HG03457 (cell line): Measurements from ENCODE around the gene LDHB.
"Not testable (repeated sequence)": the region's sequence is repeated elsewhere in the genome, so short reads cannot be mapped to it uniquely, and the experiment has no call there.

Experiments
- ATAC-seq: cut with Tn5 transposase; IDR thresholded peaks from one replicate; pipeline ENCODE4 v1.9.1; 2021; ENCODE audit warnings: moderate number of reproducible peaks; ENCODE audit not compliant: unreplicated experiment

The LDHB gene

GRCh38 chr12:21614506-21614905 is 43.1 kb downstream of the LDHB start:
- no peak for ATAC-seq

DNA sequence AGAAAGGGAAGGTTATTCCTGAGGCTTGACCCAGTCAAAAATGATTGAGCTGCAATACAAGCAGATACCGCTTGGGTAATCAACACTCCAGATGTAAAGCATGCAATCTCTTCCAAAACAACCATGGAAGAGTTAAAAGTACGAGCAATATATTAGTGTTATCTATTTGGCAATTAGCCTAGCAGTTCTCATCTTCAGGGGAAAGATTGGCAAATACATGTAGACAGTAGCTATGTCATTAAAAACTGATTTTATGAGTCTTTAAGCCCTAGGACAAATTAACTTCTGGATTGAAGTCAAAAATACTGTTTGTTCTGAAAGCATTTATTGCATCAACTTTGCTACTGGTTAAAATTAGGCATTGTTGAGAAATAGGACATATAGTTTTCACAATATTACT is 43.7 kb downstream of the LDHB start:
- ATAC-seq: no peak

- ATAC-seq: no peak
Measured at GRCh38 chr12:21608196-21608595, 49.4 kb downstream of the LDHB start.

DNA sequence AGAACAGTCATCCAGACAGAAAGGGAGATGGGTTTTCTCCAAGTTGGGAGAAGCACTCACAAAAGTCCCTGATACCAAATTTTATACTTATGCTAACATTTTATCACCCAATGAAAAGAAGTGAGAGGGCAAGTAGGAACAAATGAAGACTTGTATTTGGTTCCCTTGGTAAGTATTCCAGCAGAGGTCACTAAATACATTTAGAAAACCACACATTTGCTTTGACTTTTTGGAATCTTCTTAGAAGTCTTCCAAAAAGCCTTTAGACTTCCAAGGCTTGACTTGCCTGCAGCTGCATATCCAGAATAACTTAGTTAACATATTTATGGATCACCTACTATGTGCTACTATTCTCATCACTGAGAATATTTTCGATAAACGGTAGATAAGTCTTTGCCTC is 49.9 kb downstream of the LDHB start:
- no peak for ATAC-seq

DNA sequence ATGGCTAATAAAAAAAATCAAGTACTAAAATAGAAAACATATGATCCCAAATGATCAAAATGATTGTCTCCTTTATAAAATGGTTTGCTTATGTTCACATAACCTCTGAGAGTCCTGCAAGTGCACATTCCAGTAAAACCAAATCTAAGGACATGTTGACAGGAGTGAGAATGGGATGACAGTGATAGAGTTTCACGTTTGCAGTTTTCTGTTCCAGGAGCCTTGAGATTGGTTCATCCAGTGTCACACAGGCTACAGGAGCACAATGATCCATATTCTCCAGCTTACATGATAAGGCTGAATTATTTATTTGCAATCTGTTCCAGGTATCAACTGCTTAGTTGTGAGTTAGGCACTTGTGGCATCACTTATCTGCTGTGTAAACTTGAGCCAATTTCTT is 51.5 kb downstream of the LDHB start:
- ATAC-seq: no peak

DNA sequence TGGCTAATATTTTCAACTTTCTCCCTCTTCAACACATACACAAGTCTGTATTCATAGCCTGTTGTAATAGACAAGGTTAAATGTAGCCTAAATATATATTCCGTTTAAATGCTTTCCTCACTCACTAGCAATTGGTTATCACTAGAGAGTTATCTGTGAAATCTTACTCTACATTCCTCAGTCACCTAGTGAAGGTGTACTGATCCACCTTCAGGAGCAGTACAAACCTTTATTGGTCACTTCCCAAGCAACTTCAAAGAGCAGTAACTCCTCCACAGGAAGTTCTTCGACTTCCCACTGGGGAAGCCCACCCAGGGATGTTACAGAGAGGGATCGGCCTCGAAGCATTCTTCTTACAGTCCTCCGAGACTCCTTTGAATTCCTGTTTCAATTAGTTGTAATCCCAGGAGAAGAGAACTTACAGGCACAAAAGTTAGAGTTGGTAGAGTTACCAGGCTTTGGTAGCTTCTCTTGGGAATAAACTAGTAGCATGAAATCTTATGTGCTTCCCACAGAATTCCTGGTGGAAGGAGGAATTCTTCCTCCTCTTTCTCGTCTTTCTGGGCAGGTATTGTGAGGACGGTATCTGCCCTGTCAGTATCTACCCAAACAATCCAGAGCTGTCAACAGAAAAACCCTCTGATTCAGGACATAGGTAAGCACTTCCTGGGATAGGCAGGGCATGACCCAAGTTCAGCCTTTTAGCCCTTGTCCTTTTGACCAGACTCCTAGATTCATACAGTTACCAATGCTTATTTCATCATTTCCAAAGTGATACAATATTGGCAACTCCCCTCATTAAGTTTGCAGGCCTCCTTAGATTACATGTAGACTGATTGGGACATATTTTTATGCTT is 53.2 kb downstream of the LDHB start, which contains the start of gene GYS2:
Gene GYS2 (minus strand): TSS at position 603 of the 857 bp plus-strand sequence. CDS start 255 bp downstream, at position 348.
- ATAC-seq: no peak

GRCh38 chr12:21602774-21603173 is 54.9 kb downstream of the LDHB start:
- ATAC-seq: no peak

DNA sequence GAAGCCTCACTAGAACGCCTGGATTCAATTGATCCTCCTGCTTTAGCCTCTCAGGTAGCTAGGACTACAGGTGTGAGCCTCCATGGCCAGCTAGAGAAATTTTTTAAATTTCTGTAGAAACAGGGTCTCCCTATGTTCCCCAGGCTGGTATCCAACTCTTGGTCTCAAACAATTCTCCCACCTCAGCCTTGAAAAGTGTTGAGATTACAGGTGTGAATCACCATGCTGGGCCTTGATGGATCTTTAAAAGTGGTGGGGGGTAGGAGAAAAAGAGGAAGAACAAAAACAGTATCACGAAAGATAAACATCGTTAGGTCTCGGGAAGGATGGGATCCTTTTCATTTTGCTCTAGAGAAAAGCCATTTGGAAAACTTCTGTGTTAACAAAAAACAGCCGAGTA is 57.4 kb downstream of the LDHB start:
- no peak for ATAC-seq

DNA sequence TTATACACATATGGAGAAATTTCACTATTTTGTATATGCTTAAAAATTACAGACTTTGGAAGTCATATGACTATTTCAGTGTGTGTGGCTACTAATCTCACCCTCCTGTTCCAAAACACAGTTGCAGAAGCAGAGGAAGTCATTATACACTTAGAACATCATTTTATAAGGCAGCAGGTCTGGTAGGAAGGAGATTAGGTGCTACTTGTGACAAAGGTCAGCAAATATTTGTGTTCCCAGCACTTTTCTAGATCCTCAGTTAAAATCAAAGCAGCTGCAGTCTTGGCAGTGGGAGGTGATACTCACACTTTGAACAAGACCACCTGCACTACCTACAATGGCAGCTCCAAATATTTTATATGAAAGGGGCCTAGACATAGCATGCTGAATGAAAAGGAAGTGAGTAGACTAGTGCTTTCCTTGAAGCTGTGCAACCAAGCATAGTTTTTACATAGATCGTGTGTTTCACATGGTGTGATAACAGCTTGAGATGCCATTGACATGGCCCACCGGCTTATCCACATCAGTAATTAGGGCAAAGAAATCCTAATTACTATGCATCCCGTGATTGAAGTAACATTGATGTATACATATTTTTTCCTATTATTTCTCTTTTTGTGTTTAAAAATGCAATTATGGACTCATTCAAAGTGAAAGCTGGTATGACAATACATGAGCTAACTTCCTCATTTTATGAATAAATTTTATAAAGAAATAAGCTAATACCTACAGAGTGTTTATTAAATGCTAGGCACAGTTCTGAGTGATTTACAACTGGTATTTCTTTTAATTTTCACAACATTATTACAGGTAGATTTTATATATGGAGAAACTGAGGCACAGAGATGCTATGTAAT is 58.3 kb downstream of the LDHB start:
- ATAC-seq: no peak

DNA sequence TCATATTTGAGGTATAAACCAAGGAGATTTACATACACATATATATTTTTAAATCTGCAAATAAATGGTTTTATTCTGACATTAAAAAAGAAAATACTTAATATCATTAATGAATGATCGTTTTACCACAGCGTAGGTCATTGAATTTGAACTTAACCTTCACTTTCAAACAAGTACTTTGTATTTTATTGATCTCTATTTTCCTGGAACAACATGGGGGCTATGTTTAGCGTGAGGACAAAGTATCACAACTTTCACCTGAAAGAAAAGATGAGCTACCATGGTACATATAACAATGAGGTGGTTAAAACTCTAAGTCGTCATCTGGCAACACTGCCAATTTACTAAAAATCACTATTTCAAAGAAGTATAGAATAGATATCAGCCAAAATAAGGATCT is 59.0 kb downstream of the LDHB start:
- ATAC-seq: no peak

DNA sequence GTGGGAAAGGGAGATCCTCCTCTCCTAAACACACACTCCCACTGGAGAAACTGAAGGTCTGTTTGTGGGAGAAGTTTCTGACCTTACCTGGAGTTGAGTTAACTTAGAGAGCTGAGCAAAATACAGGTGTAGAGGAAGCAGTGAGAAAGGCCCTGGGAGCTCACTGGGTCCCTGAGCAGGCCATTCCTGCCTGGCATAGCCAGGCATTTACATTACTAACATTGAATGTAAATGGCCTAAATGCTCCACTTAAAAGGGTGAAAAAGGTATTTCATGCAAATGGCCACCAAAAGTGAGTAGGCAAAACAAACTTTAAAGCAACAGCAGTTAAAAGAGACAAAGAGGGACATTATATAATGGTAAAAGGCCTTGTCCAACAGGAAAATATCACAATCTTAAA is 62.3 kb downstream of the LDHB start:
- ATAC-seq: not testable (repeated sequence)

DNA sequence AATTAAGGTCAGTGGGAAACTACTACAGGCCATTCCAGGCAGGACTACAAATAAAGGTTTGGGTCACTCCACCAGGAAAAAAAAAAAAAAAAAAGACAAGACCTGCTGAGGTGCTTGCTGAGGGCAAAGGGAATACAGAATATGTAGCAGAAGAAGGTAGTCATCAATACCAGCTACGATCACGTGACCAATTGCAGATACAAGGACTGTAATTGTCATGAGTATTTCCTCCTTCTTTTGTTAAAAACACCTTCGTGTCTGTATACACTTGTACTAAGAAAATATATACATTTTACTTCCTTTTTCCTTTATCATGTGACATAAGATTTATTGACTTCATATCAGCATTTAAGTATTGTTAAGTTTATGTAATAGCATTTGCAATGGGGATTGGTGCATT is 72.2 kb downstream of the LDHB start:
- no peak for ATAC-seq
